Bone marrow (tissue), 2 donors: ENCODE measurements around the gene CCDC57.
A peak's percentile ranks its signal among the peaks of the same experiment; 100 is the strongest.
"Not testable (repeated sequence)": the region's sequence is repeated elsewhere in the genome, so short reads cannot be mapped to it uniquely, and the experiment has no call there.

ENCODE experiments used
- DNase-seq, 2 donors: peaks; one replicate each; lab custom pipeline; 2025; lab: John Stamatoyannopoulos, UW

CCDC57 gene

GRCh38 chr17:82212331-82213250 is at the start of gene CCDC57:
Gene CCDC57, minus strand, starts transcription at chr17:82212842. Its CDS starts 10,898 bp downstream, at chr17:82201944.
- peak in 1 of 2 donors; percentile 33 for DNase-seq

GRCh38 chr17:82262344-82262743 is 49.7 kb upstream of the CCDC57 start:
- DNase-seq = no peak

- not testable (repeated sequence) for DNase-seq
Measured at GRCh38 chr17:82259972-82260961, 47.6 kb upstream of the CCDC57 start.

GRCh38 chr17:82258555-82258954 is 45.9 kb upstream of the CCDC57 start:
- no peak for DNase-seq

GRCh38 chr17:82257473-82257872 is 44.8 kb upstream of the CCDC57 start:
- DNase-seq = no peak

GRCh38 chr17:82256242-82256885 is 43.7 kb upstream of the CCDC57 start:
- DNase-seq = no peak

GRCh38 chr17:82255402-82255972 is 42.8 kb upstream of the CCDC57 start:
- no peak for DNase-seq

- not testable (repeated sequence) for DNase-seq
Measured at GRCh38 chr17:82254746-82255145, 42.1 kb upstream of the CCDC57 start.

GRCh38 chr17:82254096-82254495 is 41.5 kb upstream of the CCDC57 start:
- DNase-seq = not testable (repeated sequence)

GRCh38 chr17:82253179-82253544 is 40.5 kb upstream of the CCDC57 start:
- no peak for DNase-seq

- no peak for DNase-seq
Measured at GRCh38 chr17:82252511-82253178, 40.0 kb upstream of the CCDC57 start.

GRCh38 chr17:82250868-82251500 is 38.3 kb upstream of the CCDC57 start:
- no peak for DNase-seq

GRCh38 chr17:82249896-82250581 is 37.4 kb upstream of the CCDC57 start:
- DNase-seq = no peak

GRCh38 chr17:82248815-82249674 is 36.4 kb upstream of the CCDC57 start:
- no peak for DNase-seq

GRCh38 chr17:82247856-82248671 is 35.4 kb upstream of the CCDC57 start:
- DNase-seq = no peak

GRCh38 chr17:82247182-82247823 is 34.7 kb upstream of the CCDC57 start:
- DNase-seq = no peak

GRCh38 chr17:82246365-82247181 is 33.9 kb upstream of the CCDC57 start:
- no peak for DNase-seq
